Stromal cell of bone marrow (primary cell): ENCODE measurements around the gene VWC2L.

Experiments
- DNase-seq: peaks from one replicate; pipeline ENCODE4 v3.0.0-alpha.2; 2012; ENCODE audit warnings: low read depth

The VWC2L gene

GRCh38 chr2:214469728-214470127 is 58.9 kb downstream of the VWC2L start:
- DNase-seq: no peak

- DNase-seq: no peak
These were observed 60.5 kb downstream of the VWC2L start for GRCh38 chr2:214471382-214471781.

GRCh38 chr2:214471990-214472389 is 61.1 kb downstream of the VWC2L start:
- no peak for DNase-seq

GRCh38 chr2:214477305-214477704 is 66.5 kb downstream of the VWC2L start:
- DNase-seq: no peak

GRCh38 chr2:214481204-214481603 is 70.3 kb downstream of the VWC2L start:
- DNase-seq: peak; percentile 43

- no peak for DNase-seq
These were observed 71.9 kb downstream of the VWC2L start for GRCh38 chr2:214482728-214483127.

GRCh38 chr2:214484239-214484638 is 73.4 kb downstream of the VWC2L start:
- DNase-seq: no peak

GRCh38 chr2:214484701-214485100 is 73.8 kb downstream of the VWC2L start:
- DNase-seq: no peak

- DNase-seq: no peak
These were observed 78.3 kb downstream of the VWC2L start for GRCh38 chr2:214489181-214489580.

GRCh38 chr2:214489702-214490101 is 78.8 kb downstream of the VWC2L start:
- DNase-seq: no peak

GRCh38 chr2:214492152-214492551 is 81.3 kb downstream of the VWC2L start:
- no peak for DNase-seq

- no peak for DNase-seq
These were observed 81.8 kb downstream of the VWC2L start for GRCh38 chr2:214492608-214493007.

- peak; percentile 18 for DNase-seq
These were observed 86.6 kb downstream of the VWC2L start for GRCh38 chr2:214497489-214497888.

GRCh38 chr2:214503568-214503967 is 92.7 kb downstream of the VWC2L start:
- no peak for DNase-seq

GRCh38 chr2:214504599-214505376 is 93.9 kb downstream of the VWC2L start:
- DNase-seq: no peak

- DNase-seq: no peak
These were observed 96.2 kb downstream of the VWC2L start for GRCh38 chr2:214507032-214507431.

GRCh38 chr2:214514704-214515103 is 103.8 kb downstream of the VWC2L start:
- DNase-seq: no peak

- no peak for DNase-seq
These were observed 104.3 kb downstream of the VWC2L start for GRCh38 chr2:214515111-214515510.

- DNase-seq: no peak
These were observed 108.5 kb downstream of the VWC2L start for GRCh38 chr2:214519258-214519818.

- DNase-seq: no peak
These were observed 118.2 kb downstream of the VWC2L start for GRCh38 chr2:214529021-214529420.

- no peak for DNase-seq
These were observed 118.7 kb downstream of the VWC2L start for GRCh38 chr2:214529514-214529913.

- no peak for DNase-seq
These were observed 122.7 kb downstream of the VWC2L start for GRCh38 chr2:214533541-214533940.

GRCh38 chr2:214536625-214537024 is 125.8 kb downstream of the VWC2L start:
- no peak for DNase-seq

- no peak for DNase-seq
These were observed 127.1 kb downstream of the VWC2L start for GRCh38 chr2:214537929-214538328.
